Testis (tissue), 5 donors: ENCODE measurements around the gene CRYM. TPM values are rescaled to one million over a fixed set of nuclear protein-coding genes. Genes with fewer than 3 reads are reported as not detected.
"Not testable (repeated sequence)": the region's sequence is repeated elsewhere in the genome, so short reads cannot be mapped to it uniquely, and the experiment has no call there.

Experiments used
- DNase-seq: peaks from one replicate; pipeline ENCODE4 v3.0.0-alpha.2; 2019
- H3K27ac ChIP-seq, 2 donors: fragments of 200-600 bp; sonication (generic); one replicate each; pipeline ENCODE4 v1.5.1; 2019
- H3K27me3 ChIP-seq: fragments of 200-600 bp; sonication (generic); one replicate; pipeline ENCODE4 v1.5.1; 2019
- H3K36me3 ChIP-seq: fragments of 200-600 bp; sonication (generic); one replicate; pipeline ENCODE4 v1.5.1; 2017; ENCODE audit warnings: low read depth; ENCODE audit errors: missing control alignments
- H3K4me1 ChIP-seq: fragments of 200-600 bp; sonication (generic); one replicate; pipeline ENCODE4 v1.5.1; 2019
- H3K4me3 ChIP-seq, 2 donors: fragments of 200-600 bp; sonication (generic); one replicate each; pipeline ENCODE4 v1.5.1; 2017 to 2019
- H3K9me3 ChIP-seq: fragments of 200-600 bp; sonication (generic); one replicate; pipeline ENCODE4 v1.5.1; 2017
- CTCF ChIP-seq, 3 experiments: fragments of 450-650 bp in 2 of 3; fragments of 200-600 bp in 1 of 3; sonication (generic) in 1 of 3; IDR thresholded peaks; one replicate each; pipeline ENCODE4 v1.5.1; 2016 to 2019; ENCODE audit warnings: antibody characterized with exemption in 3 of 3, mild to moderate bottlenecking in 2 of 3, moderate library complexity in 1 of 3
- POLR2A ChIP-seq: fragments of 450-650 bp; IDR thresholded peaks from one replicate; pipeline ENCODE4 v1.6.1; 2017; ENCODE audit warnings: antibody characterized with exemption, mild to moderate bottlenecking, moderate library complexity
- WGBS, 2 donors: methylation state at CpG; one replicate each; pipeline ENCODE4 v1.1.5; 2018; 5-methylcytosine and 5-hydroxymethylcytosine counted together
- intact Hi-C: fragments of 100-400 bp; cut with DNase I; formaldehyde crosslinking; loops from one replicate; pipeline ENCODE4 v1.15.1; 2023; ENCODE audit warnings: low total_unique reads
- long read RNA-seq, 2 donors: transcript quantifications; one replicate each; lab custom pipeline, GENCODE V29; 2026
- polyA plus RNA-seq: library from polyadenylated mRNA; stranded (reverse); fragments of 350-450 nt; fragmentation: Illumina TruSeq; extraction: RNeasy Lipid Tissue Mini Kit (QIAGEN cat#74804); gene quantifications from one replicate; pipeline ENCODE4 v1.2.3, GENCODE V29; 2014; ENCODE audit warnings: low read depth, low replicate concordance; ENCODE audit not compliant: insufficient read depth
- total RNA-seq, 2 donors: library from RNA; depleted of rRNA; stranded (reverse); fragments of >200 nt; gene quantifications; one replicate each; pipeline ENCODE4 v1.2.3, GENCODE V29; 2016

The CRYM gene
- 10 to 100 TPM; 14.6 to 63.4 TPM for total RNA-seq
- polyA plus RNA-seq = 11.1 TPM
- long read RNA-seq, donor 1 = 0 reads
- long read RNA-seq, donor 2 = 0 reads

GRCh38 chr16:21277927-21278706, at the start of gene CRYM:
CRYM (minus strand) TSS chr16:21278290; CDS start chr16:21278251, 39 bp downstream.
- TF ChIP-seq CTCF (IDR thresholded peaks at IDR 0.05) (peak; percentile 28 to 69 (median 50)), POLR2A (no peak)
- intact Hi-C loops = no loop called here
- Histone ChIP-seq H3K36me3 (no peaks in the 10 kb centered on the region), H3K9me3 (no peaks in the 10 kb centered on the region), H3K27ac (no peak within 1 kb of the TSS), H3K4me1 (peaks cover 10% of the 10 kb centered on the region), H3K4me3 (peak within 1 kb of the TSS; percentile 40 to 65), H3K27me3 (no peaks in the 10 kb centered on the region)
- DNase-seq = peak; percentile 83
- WGBS, 2 donors = 0 to 1% methylated on average over 33 to 46 of the region's 46 CpGs

- Histone ChIP-seq H3K27ac (no peak overlapping the region), H3K36me3 (no peaks in the 10 kb centered on the region), H3K9me3 (no peaks in the 10 kb centered on the region), H3K4me3 (no peak overlapping the region), H3K4me1 (no peaks in the 10 kb centered on the region), H3K27me3 (no peaks in the 10 kb centered on the region)
- no peak for DNase-seq
- TF ChIP-seq CTCF (IDR thresholded peaks at IDR 0.05) (no peak), POLR2A (no peak)
- 89 to 93% methylated on average over 3 of the region's 3 CpGs for WGBS, 2 donors
- intact Hi-C loops = no loop called here
Observed at GRCh38 chr16:21327046-21327445, 49.0 kb upstream of the CRYM start.

GRCh38 chr16:21326459-21326858, 48.4 kb upstream of the CRYM start:
- H3K27ac ChIP-seq = no peak overlapping the region
- no peaks in the 10 kb centered on the region for H3K27me3 ChIP-seq
- DNase-seq = no peak
- no peaks in the 10 kb centered on the region for H3K4me1 ChIP-seq
- H3K4me3 ChIP-seq = no peak overlapping the region
- 79 to 80% methylated on average over 2 of the region's 2 CpGs for WGBS, 2 donors
- no peaks in the 10 kb centered on the region for H3K9me3 ChIP-seq
- no peaks in the 10 kb centered on the region for H3K36me3 ChIP-seq
- no peak for TF ChIP-seq POLR2A
- TF ChIP-seq CTCF (IDR thresholded peaks at IDR 0.05) = no peak
- intact Hi-C loops = no loop called here

GRCh38 chr16:21324267-21324666, 46.2 kb upstream of the CRYM start:
- Histone ChIP-seq H3K27me3 (no peaks in the 10 kb centered on the region), H3K36me3 (no peaks in the 10 kb centered on the region), H3K4me1 (no peaks in the 10 kb centered on the region), H3K27ac (no peak overlapping the region), H3K4me3 (no peak overlapping the region), H3K9me3 (no peaks in the 10 kb centered on the region)
- intact Hi-C loops = no loop called here
- no peak for DNase-seq
- TF ChIP-seq CTCF (IDR thresholded peaks at IDR 0.05) = no peak
- no peak for TF ChIP-seq POLR2A
- 81 to 92% methylated on average over 4 of the region's 4 CpGs for WGBS, 2 donors

GRCh38 chr16:21322251-21322650, 44.2 kb upstream of the CRYM start:
- H3K4me3 ChIP-seq, H3K27ac ChIP-seq, H3K36me3 ChIP-seq, intact Hi-C loops, H3K9me3 ChIP-seq, H3K27me3 ChIP-seq, DNase-seq, H3K4me1 ChIP-seq: not testable (repeated sequence)
- 71 to 92% methylated on average over 2 of the region's 2 CpGs for WGBS, 2 donors
